SH-SY5Y (cell line): ENCODE data around the gene NKAIN1.

Source experiments
- GATA2 ChIP-seq: IDR thresholded peaks from 2 replicates; pipeline ENCODE4 v1.6.1; 2011; ENCODE audit warnings: mild to moderate bottlenecking, low read depth, low read length
- GATA3 ChIP-seq: IDR thresholded peaks from 2 replicates; pipeline ENCODE4 v1.6.1; 2011; ENCODE audit warnings: low read depth, mild to moderate bottlenecking, low read length, moderate library complexity

DNA sequence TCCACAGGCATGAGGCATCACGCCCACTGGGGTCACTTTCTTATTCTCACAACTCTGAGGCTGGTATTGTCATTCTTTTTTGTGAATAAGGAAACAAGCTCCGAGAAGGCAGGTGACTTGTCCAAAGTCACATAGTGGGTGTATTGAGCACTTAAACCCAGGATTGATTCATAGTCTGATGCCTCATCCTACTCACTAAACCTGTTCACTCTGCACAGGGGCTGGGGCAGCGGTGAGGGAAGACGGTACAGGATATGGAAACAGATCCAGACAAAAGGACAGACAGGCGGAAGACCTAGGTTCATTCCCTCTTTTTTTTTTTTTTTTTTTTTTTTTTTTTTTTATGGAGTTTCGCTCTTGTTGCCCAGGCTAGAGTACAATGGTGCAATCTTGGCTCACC, 56.6 kb downstream of the NKAIN1 start:
- TF ChIP-seq GATA2: no peak
- TF ChIP-seq GATA3: no peak
